Activated CD4-positive, alpha-beta T cell treated with anti-CD3 and anti-CD28 coated beads, Interleukin-2, amount 10 ng/mL, durations not matched to agents 24 days and 14 days (primary cell): ENCODE results near the gene TEDC2. TPM values are rescaled to one million over a fixed set of nuclear protein-coding genes. Genes with fewer than 3 reads are reported as not detected.

Experiments
- DNase-seq: peaks from one replicate; pipeline ENCODE4 v3.0.0; 2022
- H3K27ac Mint-ChIP-seq: one replicate; pipeline ENCODE4 v1.8.0; 2022; ENCODE audit warnings: mild to moderate bottlenecking, mixed read lengths
- H3K27me3 Mint-ChIP-seq: one replicate; pipeline ENCODE4 v1.8.0; 2022; ENCODE audit warnings: mixed read lengths
- H3K36me3 Mint-ChIP-seq: one replicate; pipeline ENCODE4 v1.8.0; 2022; ENCODE audit warnings: low read depth, mild to moderate bottlenecking, mixed read lengths
- H3K4me1 Mint-ChIP-seq: one replicate; pipeline ENCODE4 v1.8.0; 2021; ENCODE audit warnings: mixed read lengths
- H3K4me3 Mint-ChIP-seq: one replicate; pipeline ENCODE4 v1.8.0; 2022; ENCODE audit warnings: mild to moderate bottlenecking, moderate library complexity, mixed read lengths
- H3K9me3 Mint-ChIP-seq: one replicate; pipeline ENCODE4 v1.8.0; 2021; ENCODE audit warnings: mixed read lengths
- intact Hi-C: fragments of 100-400 bp; cut with micrococcal nuclease; formaldehyde crosslinking; loops from one replicate; pipeline ENCODE4 v1.15.1; 2023
- total RNA-seq: library from RNA; stranded (reverse); gene quantifications from 2 replicates; pipeline ENCODE4 v1.2.3, GENCODE V29; 2022

The TEDC2 gene
- total RNA-seq, 1 donor from 2014 or later, result 41.7 TPM

DNA sequence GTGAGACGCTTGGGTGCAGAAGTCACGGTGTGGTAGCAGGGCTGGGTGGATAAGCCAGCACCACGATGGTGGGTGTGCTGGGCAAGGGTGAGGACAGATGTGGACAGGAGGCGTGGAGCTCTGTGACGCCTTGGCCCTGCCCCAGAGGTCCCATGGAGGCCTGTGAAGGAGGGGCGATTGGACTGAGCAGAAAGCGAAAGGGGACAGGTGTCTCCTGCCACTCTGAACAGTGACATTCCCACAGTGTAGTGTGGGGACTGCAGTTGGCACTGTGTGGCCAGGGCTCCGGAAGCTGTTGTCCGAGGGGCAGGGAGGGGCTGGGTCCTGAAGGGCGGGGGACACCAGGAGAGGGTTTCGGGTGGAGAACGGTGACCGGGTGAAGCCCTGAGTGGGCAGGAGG, 22.3 kb downstream of the TEDC2 start:
- no peak overlapping the region for H3K27ac Mint-ChIP-seq
- H3K4me1 Mint-ChIP-seq, result peaks cover 11% of the 10 kb centered on the region
- intact Hi-C loops, result no loop called here
- no peak for DNase-seq
- peaks cover 6% of the 10 kb centered on the region for H3K27me3 Mint-ChIP-seq
- no peaks in the 10 kb centered on the region for H3K9me3 Mint-ChIP-seq
- H3K4me3 Mint-ChIP-seq, result no peak overlapping the region
- no peaks in the 10 kb centered on the region for H3K36me3 Mint-ChIP-seq

DNA sequence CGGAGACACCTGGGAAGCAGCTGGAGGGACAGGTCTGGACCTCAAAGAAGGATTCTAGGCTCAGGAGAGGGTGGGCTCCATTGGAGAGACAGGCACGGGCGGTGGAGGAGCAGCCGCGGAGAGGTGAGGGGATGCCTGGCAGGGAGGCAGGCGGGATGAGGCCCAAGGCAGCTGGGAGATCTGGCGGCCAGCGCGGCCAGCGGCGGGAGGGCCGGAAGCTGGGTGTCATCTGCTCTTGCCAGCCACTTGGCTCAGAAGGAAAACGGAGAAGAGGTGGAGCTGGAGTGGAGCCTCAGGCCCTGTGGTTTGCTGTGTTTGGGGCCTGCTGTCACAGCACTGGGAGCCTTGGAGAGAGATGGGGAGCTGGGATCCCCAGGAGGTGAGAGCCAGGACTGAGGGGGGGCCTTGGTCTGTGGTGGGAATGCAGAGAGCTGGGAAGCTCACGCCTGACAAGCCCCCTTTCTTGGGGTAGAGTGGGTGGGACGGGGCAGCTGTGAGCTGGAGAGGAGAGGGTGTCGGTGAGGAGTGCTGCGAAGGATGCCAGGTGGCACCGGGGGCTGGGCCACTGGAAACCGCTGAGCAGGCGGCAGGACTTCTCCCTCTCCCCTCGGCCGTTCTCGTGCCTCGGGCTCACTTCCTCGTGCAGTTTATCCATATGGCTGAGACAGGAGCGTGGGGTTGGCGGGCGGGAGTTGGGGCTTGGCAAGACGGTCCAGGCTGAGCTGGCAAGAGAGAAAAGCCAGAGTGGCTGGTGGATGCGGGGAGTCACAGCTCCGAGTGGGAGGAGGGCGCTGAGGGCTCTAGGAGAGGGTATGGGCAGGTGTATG, 23.0 kb downstream of the TEDC2 start:
- Mint-ChIP-seq H3K4me3 (no peak overlapping the region), H3K27ac (no peak overlapping the region)

DNA sequence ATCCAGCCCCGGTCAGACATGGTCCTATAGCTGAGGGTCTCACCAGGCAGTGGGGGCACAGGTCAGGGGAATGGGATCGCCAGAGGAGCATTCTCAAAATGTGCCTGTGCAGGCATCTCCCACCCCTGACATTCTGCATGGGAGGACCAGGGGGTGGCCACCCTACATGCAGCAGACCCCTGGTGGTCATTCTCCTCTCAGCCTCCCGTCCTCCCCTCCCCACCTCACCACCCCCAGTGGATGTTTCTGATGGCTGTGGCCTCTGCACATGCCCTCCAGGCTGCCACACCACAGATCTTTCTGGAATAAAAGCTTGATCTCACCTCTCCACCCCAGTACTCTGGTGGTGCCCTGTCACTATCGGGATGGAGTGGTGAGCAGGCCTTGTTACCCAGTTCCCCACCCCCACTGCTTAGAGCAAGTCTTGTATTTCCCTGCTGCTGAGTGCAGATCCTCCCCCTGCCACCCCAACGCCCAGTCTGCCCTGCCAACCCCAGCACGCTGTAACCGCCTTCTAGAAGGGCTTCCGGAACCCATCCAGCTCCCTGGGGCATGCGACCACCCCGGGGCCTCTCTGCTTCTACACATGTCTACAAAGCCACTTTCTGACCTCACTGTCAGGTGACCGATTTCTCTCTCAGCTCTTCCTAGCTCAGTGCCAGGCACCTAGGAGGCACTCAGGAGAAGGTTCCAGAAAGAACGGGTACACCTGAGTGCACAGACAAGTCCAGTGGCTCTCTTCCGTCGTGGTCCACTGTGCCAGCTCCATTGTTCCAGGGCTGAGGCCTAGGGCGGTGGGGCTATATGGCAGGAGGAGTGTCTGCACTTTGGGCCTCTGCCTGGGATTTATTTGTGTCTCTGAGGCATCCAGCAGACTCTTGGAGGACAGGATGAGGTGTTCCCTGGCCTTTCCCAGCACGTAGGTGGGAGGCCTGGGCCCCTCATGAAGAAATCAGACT, 24.3 kb downstream of the TEDC2 start:
- Mint-ChIP-seq H3K27ac (no peak overlapping the region), H3K9me3 (no peaks in the 10 kb centered on the region), H3K4me1 (peaks cover 13% of the 10 kb centered on the region), H3K27me3 (no peaks in the 10 kb centered on the region), H3K36me3 (no peaks in the 10 kb centered on the region), H3K4me3 (no peak overlapping the region)
- no peak for DNase-seq
- intact Hi-C loops, result no loop called here

More for the DNA sequence above, 23.0 kb downstream of the TEDC2 start:
- Mint-ChIP-seq H3K36me3 (no peaks in the 10 kb centered on the region), H3K27me3 (peaks cover under 1% of the 10 kb centered on the region), H3K4me1 (peaks cover 11% of the 10 kb centered on the region), H3K9me3 (no peaks in the 10 kb centered on the region)
- no peak for DNase-seq
- intact Hi-C loops, result no loop called here

GRCh38 chr16:2484898-2485508, 25.1 kb downstream of the TEDC2 start:
- no peak overlapping the region for H3K27ac Mint-ChIP-seq
- peaks cover 13% of the 10 kb centered on the region for H3K4me1 Mint-ChIP-seq
- no peaks in the 10 kb centered on the region for H3K36me3 Mint-ChIP-seq
- no peak overlapping the region for H3K4me3 Mint-ChIP-seq
- no peaks in the 10 kb centered on the region for H3K9me3 Mint-ChIP-seq
- no peak for DNase-seq
- no peaks in the 10 kb centered on the region for H3K27me3 Mint-ChIP-seq
- intact Hi-C loops, result loop anchor here (5.0 kb wide), 1 partner anchor 143 kb away; the partner anchor contains the start of gene ABCA3

- H3K4me1 Mint-ChIP-seq, result peaks cover 13% of the 10 kb centered on the region
- no peak overlapping the region for H3K4me3 Mint-ChIP-seq
- no peak for DNase-seq
- H3K27me3 Mint-ChIP-seq, result no peaks in the 10 kb centered on the region
- H3K36me3 Mint-ChIP-seq, result no peaks in the 10 kb centered on the region
- intact Hi-C loops, result loop anchor here (5.0 kb wide), 1 partner anchor 144 kb away; the partner anchor contains the start of gene ABCA3
- H3K27ac Mint-ChIP-seq, result no peak overlapping the region
- H3K9me3 Mint-ChIP-seq, result no peaks in the 10 kb centered on the region
Measured at GRCh38 chr16:2485811-2486507, 26.1 kb downstream of the TEDC2 start.

GRCh38 chr16:2486645-2487516, 27.0 kb downstream of the TEDC2 start:
- Mint-ChIP-seq H3K4me3 (peak overlapping the region; percentile 65), H3K4me1 (peaks cover 13% of the 10 kb centered on the region), H3K36me3 (no peaks in the 10 kb centered on the region), H3K27me3 (no peaks in the 10 kb centered on the region), H3K9me3 (no peaks in the 10 kb centered on the region), H3K27ac (peak overlapping the region; percentile 69)
- intact Hi-C loops, result loop anchor here (5.0 kb wide), 1 partner anchor 145 kb away; the partner anchor contains the start of gene ABCA3
- peak; percentile 90 for DNase-seq

GRCh38 chr16:2487517-2487842, 27.6 kb downstream of the TEDC2 start:
- no peak for DNase-seq
- Mint-ChIP-seq H3K4me3 (peak overlapping the region; percentile 65), H3K9me3 (no peaks in the 10 kb centered on the region), H3K4me1 (peaks cover 13% of the 10 kb centered on the region), H3K27me3 (no peaks in the 10 kb centered on the region), H3K36me3 (no peaks in the 10 kb centered on the region), H3K27ac (peak overlapping the region; percentile 69)
- intact Hi-C loops, result loop anchor here (5.0 kb wide), 1 partner anchor 145 kb away; the partner anchor contains the start of gene ABCA3

DNA sequence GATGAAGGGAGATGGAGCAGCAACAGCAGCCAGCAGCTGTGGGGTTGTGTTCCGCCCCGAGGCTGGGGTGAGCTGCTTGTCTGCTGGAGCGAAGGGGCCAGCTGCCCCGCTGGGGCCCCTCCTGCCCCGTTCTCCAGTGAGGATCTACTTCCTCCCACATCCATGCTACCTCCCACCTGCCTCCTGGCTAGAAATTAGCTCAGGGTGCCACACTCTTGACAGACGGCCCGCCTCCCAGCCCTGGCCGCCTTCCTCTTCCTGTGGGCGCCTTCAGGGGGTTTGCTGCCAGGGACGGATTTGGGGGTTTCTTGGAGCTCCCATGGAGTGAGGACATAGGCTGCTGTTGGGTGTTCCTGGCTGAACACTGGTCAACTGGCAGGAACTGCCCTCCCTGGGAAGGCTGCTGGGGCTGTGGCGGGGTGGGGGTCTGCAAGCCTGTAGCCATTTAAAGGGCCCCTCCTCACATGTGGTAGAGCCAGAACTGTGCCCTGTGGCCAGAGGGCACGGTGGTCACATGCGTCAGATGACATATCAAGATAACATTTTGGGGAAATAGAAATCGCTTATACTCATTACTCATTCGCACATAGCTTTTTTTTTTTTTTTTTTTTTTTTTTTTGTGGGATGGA, 28.1 kb downstream of the TEDC2 start:
- DNase-seq, result no peak
- Mint-ChIP-seq H3K36me3 (no peaks in the 10 kb centered on the region), H3K27ac (no peak overlapping the region), H3K4me3 (no peak overlapping the region), H3K9me3 (no peaks in the 10 kb centered on the region), H3K4me1 (peaks cover 13% of the 10 kb centered on the region), H3K27me3 (no peaks in the 10 kb centered on the region)
- intact Hi-C loops, result loop anchor here (5.0 kb wide), 1 partner anchor 146 kb away; the partner anchor contains the start of gene ABCA3

DNA sequence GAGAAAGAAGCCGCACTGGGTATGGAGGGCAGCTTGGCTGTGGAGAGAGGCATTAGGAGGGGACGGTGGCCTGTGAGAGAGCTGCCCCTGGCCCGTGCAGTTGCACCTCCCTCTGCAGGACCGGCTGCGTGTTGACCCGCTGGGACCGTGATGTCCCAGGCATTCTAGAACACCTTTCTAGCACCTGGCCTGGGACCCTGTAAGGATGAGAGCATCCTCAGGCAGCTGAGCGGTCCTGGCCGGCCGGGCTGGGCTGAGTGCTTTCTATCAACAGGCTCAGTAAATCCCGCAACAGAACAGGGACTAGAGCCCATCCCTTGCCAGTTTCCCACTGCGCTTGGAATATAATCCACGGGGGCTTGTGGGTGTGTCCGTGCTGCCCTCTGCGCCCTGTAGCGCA, 29.7 kb downstream of the TEDC2 start:
- DNase-seq, result no peak
- H3K36me3 Mint-ChIP-seq, result no peaks in the 10 kb centered on the region
- H3K9me3 Mint-ChIP-seq, result no peaks in the 10 kb centered on the region
- H3K4me1 Mint-ChIP-seq, result peaks cover 13% of the 10 kb centered on the region
- no peak overlapping the region for H3K27ac Mint-ChIP-seq
- H3K27me3 Mint-ChIP-seq, result no peaks in the 10 kb centered on the region
- intact Hi-C loops, result loop anchor here (5.0 kb wide), 1 partner anchor 147 kb away; the partner anchor contains the start of gene ABCA3
- H3K4me3 Mint-ChIP-seq, result no peak overlapping the region

GRCh38 chr16:2490190-2491105, 30.5 kb downstream of the TEDC2 start:
- Mint-ChIP-seq H3K4me1 (peaks cover 13% of the 10 kb centered on the region), H3K4me3 (no peak overlapping the region), H3K27me3 (no peaks in the 10 kb centered on the region), H3K27ac (no peak overlapping the region), H3K36me3 (no peaks in the 10 kb centered on the region), H3K9me3 (no peaks in the 10 kb centered on the region)
- intact Hi-C loops, result no loop called here
- no peak for DNase-seq

DNA sequence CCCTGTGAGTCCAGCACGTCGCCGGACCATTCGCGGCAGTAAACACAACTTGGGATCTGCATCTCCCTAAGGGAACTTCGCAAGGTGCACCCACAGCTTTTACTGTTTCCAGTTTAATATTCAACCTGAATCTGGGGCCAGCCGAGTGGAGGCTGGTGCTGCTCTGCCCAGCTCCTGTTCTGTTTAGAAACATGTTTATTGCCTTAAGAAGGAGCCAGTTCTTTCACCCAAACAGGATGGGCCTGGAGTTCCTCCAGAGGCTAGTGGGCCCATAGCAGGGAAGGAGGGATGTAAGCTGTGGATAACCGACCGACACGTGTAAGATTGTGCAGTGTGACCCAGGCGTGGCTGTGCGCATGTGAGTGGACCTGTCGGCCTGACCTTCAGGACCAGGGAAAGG, 32.4 kb downstream of the TEDC2 start:
- Mint-ChIP-seq H3K36me3 (no peaks in the 10 kb centered on the region), H3K27me3 (no peaks in the 10 kb centered on the region), H3K9me3 (no peaks in the 10 kb centered on the region), H3K27ac (no peak overlapping the region), H3K4me1 (peaks cover 6% of the 10 kb centered on the region), H3K4me3 (no peak overlapping the region)
- DNase-seq, result no peak
- intact Hi-C loops, result no loop called here
